Renal cortical epithelial cell (primary cell): ENCODE measurements around the gene SLC25A33. TPM values are rescaled to one million over a fixed set of nuclear protein-coding genes. Genes with fewer than 3 reads are reported as not detected.
A peak's percentile ranks its signal among the peaks of the same experiment; 100 is the strongest.
"Not testable (repeated sequence)": the region's sequence is repeated elsewhere in the genome, so short reads cannot be mapped to it uniquely, and the experiment has no call there.

ENCODE experiments used
- DNase-seq: peaks from one replicate; pipeline ENCODE4 v3.0.0-alpha.2; 2011; ENCODE audit warnings: low read depth
- total RNA-seq: library from RNA; depleted of rRNA; stranded (reverse); fragments of >200 nt; gene quantifications from 2 replicates; pipeline ENCODE4 v1.2.3, GENCODE V29; 2014

The SLC25A33 gene
- total RNA-seq, 1 donor from 2014 or later = 3.0 TPM

DNA sequence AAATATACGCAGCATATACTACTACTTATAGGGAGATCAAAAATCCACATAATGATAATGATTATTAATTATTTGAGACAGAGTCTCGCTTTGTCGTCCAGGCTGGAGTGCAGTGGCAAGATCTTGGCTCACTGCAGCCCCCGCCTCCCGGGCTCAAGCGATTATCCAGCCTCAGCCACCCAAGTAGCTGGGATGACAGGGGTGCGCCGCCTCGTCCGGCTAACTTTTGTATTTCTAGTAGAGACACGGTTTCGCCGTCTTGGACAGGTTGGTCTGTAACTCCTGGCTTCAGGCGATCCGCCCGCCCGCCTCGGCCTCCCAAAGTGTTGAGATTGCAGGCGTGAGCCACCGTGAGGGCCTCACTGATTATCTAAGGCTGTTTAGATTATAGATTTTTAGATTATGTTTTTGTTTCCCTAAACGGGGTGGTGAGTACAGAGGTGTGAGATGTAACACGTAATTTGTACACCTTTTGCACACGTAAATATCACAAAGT is 548 bp upstream of the SLC25A33 start:
- no peak for DNase-seq

DNA sequence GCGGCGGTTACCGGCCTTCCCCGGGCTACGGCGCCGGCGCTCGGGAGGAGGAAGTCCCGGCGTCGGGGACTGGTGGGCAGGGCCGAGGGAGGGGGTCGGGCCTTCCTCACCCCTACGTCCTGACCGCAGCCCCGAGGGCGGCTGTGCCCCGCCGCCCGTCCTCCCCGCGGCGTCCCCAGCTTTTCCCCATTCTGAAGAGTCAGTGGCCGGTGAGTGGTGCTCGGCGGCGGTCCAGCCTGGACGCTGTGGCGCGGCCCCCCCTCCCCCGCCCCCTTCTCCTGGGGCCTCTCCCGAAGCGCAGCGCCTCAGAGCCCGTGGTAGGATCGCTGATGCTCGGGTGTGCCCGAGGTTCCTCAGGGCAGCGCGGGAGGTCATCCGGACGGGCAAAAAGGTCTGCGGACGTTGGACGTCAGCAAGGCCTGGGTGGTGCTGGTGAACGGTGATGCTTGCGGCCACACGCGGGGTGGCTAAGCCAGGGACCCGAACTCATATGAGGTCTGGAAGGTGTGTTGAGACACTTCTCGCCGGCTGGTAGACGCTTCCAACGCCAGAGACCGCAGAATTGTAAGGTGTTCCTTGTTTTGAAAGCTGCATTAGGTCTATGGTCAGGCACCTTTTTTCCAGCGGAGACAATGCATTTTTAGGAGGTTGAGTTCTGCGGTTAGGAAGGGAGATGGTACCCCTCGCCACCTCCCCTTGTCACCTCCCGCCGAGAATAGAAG is 725 bp downstream of the SLC25A33 start:
- DNase-seq = no peak

DNA sequence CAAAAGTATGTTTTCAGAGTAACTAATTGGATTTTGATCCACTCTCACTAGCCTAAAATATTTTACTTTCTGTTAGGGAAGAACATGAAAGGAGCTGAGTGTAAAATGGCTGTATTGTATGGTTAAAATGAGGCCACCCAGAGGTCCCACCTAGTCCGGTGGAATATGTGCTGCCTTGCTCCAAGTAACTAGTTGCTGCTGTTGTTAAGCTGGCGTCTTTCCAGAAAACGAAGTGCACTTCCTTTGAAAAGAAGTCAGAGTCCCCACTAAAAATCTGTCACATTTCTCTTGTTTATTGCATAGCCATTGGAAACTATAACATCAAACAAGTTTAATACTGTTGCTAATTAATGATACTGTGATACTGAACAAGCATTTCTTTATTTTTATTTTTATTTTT is 3.2 kb downstream of the SLC25A33 start:
- peak; percentile 60 for DNase-seq

DNA sequence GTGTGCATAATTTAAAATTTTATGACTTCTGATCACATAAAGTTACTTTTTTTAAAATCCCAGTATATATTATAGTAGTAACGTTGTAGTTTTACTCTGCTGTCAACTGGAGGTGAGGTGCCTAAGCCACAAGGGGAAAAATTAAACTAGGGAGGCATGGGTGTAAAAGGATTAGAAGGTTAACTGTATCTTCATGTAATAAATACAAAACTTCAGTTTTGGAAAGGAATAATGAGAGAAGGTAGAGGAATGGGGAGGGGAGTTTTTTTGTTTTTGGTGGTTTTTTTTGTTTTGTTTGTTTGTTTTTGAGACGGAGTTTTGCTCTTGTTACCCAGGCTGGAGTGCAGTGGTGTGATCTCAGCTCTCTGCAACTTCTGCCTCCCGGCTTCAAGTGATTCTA is 5.7 kb downstream of the SLC25A33 start:
- DNase-seq = no peak

DNA sequence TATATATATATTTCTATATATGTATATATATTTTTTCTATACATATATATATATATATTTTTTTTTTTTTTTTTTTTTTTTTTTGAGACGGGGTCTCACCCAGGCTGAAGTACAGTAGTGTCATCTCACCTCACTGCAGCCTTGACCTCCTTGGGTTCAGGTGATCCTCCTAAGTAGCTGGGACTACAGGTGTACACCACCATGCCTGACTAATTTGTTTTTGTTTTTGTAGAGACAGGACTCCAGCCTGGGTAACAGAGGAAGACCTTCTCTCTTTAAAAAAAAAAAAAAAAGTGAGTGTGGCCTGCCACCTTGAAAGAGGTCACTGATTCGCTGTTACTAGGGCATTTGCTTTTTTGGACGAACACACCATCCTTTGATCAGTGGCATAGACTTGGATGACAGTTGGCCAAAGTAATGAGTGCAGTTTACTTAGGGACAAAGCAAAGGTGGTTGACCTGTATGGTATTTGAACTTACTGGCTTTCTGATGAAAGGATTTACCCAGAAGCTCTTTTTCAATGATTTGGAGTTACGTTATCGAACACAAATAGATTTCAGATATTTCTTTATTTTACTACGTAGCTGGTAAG is 10.8 kb downstream of the SLC25A33 start:
- DNase-seq = no peak

DNA sequence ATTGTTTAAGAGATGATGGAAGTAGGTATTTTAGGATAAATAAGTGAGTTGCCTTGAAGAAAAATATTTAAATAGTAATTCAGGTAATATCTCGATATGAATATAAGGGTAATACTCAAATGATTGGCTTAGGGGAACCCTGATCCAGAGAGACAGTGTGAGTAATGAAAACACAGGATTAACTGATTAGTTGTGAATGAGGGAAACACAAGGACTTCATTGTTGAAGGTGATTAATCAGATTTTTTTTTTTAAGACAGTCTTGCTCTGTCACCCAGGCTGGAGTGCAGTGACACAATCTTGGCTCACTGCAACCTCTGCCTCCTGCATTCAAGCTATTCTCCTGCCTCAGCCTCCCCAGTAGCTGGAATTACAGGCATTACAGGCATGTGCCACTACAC is 12.7 kb downstream of the SLC25A33 start:
- no peak for DNase-seq

DNA sequence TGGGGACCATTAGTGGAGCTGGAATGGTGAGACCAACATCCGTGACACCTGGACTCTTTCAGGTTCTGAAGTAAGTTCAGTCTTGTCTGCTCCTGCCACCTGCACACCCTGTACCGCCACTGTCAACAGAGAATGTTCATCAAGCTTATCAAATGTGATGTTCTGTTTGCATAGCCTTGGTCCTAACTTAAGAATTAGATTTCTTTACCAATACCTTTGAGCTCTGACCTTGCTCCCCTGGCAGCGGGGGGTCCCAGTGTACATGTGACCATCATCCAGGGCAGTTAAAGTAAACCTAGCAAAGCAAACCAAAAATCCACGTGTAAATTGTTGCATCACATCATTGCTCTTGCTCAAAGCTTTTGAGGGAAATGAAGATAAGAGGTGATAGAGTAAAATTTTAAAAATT is 14.5 kb downstream of the SLC25A33 start:
- no peak for DNase-seq

DNA sequence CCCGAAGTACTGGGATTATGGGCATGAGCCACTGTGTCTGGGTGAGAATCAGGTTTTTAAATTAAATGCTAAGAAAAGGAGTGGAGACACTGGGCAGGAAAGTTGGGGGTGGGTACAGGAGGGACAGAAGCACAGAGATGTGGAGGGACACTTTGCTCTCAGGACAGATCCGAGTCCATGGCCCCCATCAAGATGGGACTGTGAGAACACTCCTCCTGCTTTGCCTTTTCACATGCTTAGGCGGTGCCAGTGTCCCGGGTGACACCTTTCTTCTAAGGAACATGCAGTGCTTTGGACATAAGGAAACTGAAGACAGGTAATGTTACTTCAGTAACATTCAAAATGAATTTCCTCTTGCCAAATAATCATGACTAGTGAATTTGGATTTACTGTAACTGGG is 16.7 kb downstream of the SLC25A33 start:
- no peak for DNase-seq

DNA sequence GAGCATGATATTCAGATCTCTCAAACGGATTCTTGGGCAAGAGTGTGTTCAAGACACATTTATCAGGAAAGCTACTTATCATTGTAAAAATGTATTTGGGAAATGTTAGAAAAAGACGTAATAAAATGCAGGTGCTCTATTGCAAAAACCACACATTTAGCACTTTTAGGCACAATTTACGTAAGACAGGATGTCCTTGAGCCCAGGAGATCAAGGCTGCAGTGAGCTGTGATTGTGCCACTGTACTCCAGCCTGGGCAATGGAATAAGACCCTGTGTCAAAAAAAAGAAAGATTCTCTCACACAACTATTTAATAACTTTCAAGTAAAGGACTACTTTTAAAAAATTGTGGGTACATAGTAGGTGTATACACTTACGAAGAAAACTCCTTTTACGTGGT is 18.4 kb downstream of the SLC25A33 start:
- no peak for DNase-seq

DNA sequence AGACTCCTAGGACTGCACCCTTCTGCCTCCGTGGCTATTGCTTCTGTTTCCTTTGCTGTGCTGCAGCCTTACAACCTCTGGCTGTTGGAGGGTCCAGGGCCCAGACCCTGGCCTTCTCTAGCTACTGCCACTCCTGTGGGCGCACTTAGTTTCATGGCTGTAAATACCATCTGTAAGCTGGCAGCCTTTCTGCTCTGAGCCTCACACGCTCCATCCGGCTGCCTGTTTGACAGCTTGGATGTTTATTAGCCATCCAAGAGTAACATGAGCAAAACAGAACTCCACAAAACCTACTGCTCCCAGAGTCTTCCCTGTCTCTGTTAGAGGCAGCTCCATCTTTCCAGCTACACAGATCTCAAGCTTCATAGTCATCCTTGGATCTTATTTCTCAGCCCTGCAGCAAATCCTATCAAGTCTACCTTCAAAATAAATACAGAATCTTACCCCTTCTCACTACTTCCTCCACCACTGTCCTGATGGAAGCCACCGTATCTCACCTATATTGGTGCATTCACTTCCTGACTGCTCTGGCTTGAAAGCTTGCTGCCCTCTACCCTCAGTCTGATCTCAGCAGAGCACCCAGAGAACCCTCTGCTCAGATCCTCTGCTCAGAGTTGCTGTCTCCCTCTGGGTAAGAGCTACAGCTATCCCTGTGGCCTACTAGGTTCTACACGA is 19.1 kb downstream of the SLC25A33 start:
- no peak for DNase-seq

DNA sequence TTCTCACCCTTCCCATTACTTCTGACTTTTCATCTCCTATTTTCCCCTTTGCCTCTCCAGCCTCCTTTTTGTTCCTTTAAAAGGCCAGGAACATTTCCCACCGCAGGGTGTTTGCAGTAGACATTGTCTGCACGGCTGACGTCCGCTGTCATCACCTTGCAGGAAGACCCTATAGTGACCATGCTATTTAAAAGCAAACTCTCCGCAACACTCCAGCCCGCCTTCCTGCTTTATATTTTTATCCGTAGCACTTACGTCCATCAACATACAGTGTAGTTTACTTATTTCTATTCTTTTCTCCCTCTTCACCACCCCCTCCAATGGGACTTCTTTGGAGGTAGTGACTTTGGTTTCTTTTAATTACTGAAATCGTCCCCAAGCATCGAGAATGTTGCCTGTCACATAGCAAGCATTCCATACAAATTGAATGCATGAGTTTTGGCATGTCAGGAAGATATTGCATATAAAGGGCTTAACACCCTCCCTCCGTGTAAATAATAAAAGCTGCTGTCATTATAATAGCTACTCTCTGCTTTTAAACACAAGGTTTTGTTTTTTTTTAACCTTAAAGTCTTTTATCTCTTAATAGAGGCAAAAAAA is 19.8 kb downstream of the SLC25A33 start:
- no peak for DNase-seq

DNA sequence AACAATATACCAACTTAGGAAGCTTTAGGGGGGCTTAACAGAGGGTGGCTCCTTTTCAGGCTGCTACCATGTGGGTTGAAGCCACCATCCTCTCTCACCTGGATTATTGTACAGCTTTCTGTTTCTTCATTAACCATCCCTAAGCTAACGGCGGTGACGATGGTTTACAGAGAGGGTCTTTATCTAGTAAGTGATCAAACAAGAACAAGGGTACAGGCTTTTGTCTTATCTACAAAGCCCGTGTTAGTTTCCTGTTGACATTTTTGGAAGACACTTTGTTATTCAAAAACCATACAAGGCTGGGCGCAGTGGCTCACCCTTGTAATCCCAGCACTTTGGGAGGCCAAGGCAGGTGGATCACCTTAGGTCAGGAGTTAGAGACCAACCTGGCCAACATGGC is 20.4 kb downstream of the SLC25A33 start:
- DNase-seq = no peak

DNA sequence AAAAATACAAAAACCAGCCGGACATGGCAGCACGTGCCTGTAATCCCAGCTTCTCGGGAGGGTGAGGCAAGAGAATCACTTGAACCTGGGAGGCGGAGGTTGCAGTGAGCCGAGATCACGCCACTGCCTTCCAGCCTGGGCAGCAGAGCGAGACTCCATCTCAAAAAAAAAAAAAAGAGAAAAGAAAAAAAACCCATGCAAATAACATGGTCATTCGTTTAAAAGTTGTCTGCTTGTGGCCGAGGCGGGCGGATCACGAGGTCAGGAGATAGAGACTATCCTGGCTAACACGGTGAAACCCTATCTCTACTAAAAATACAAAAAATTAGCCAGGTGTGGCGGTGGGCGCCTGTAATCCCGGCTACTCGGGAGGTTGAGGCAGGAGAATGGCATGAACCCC is 20.8 kb downstream of the SLC25A33 start:
- not testable (repeated sequence) for DNase-seq

DNA sequence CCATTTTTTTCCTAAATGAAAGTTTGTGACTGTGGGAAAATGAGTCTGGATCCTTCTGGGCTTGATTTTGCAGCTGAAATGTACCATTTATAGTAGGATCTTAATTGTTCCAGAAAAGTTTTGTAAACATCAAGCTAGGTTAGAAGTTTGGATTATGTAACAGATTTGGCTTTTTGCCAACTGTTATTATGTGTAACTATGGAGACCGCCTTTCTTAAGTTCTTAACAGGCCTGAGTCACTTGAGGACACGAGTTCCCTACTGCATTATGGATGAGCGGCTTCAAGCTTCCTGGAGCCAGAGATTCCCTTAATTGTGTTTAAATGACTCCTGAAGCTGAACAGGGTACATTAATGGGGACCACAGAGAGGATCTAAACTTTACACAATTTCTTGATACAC is 22.2 kb downstream of the SLC25A33 start:
- DNase-seq = peak; percentile 99

DNA sequence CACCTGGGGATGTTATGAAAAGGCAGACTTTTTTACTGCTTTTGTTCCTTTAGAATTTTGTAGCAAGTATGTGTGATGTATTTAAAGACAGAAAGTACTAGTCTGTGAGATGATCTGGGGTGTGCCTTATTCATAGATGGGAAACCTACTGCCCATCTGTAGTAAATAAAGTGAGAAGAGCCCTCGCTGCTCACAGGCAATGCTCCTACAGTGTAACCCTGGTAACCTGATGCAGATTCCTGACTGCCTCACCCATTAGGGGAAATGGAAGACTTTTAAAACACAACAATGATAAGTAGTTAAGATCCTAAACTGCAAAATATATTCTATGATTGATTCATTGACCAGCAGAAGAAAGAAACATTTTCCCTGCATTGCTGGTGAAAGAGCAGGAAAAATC is 30.0 kb downstream of the SLC25A33 start:
- no peak for DNase-seq

DNA sequence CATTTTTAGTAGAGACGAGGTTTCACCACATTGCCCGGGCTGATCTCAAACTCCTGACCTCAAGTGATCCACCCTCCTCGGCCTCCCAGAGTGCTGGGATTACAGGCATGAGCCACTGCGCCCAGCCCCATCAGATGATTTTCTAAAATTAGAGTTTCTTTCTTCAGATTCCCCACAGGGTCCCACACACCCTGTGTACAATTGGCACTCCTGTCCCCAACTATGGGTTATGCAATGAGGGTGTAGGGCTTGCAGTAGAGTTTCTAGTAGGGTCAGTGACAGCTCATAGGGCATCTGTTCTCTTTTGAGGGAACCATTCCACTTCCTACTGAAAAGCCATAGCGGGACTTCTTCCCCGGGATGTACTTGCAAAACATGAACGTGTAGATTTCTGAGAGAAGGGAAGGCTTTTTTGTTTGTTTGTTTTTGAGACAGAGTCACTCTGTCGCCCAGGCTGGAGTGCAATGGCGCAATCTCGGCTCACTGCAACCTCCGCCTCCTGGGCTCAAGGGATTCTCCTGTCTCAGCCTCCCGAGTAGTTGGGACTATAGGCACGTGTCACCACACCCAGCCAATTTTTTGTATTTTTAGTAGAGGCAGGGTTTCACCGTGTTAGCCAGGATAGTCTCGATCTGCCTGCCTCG is 31.7 kb downstream of the SLC25A33 start:
- not testable (repeated sequence) for DNase-seq

DNA sequence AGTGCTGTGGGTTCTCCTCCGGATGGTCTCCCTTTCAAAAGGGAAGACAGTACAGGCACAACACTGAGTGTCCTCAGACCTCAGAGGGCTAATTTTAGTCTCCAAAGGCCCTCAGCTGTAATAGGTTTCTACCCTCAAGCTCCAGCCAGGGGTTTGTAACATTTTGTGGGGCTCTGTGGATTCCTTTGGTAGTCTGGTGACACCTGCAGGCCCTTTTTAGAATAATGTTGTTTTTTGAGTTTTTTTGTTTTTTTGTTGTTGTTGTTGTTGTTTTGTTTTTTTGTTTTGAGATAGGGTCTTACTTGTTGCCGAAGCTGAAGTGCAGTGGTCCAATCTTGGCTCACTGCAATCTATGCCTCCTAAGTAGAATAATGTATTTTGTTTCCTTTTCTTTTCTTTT is 34.5 kb downstream of the SLC25A33 start:
- DNase-seq = no peak

DNA sequence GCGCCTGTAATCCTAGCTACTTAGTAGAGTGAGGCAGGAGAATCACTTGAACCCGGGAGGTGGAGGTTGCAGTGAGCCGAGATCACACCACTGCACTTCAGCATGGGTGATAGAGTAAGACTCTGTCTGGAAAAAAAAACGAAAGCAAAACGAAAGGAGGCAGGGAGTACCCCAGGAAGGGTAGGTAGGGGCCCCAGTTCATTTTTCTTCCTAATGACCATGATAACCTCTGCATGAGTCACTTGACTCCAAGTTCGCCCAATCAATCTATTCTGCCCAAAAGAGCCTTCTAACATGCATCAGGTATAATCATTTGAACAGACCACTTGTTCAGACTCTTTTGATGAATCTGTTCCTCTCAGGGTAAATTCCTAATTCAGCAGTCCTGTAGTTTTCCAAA is 36.2 kb downstream of the SLC25A33 start:
- no peak for DNase-seq

DNA sequence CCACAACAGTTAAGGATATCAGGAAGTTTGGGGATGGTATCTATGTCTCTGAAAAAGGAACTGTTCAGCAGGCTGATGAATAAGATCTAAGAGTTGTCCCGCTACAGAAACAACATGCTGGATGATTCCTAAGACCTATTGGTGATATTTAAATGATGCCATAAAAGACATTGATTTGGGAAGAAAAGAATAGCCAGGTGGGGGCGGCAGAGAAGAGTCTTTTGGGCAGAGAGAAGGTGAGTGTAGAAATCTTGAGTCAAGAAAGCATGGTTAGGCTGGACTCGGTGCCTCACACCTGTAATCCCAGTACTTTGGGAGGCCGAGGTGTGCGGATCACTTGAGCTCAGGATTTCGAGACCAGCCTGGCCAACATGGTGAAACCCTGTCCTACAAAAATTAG is 37.6 kb downstream of the SLC25A33 start:
- no peak for DNase-seq

DNA sequence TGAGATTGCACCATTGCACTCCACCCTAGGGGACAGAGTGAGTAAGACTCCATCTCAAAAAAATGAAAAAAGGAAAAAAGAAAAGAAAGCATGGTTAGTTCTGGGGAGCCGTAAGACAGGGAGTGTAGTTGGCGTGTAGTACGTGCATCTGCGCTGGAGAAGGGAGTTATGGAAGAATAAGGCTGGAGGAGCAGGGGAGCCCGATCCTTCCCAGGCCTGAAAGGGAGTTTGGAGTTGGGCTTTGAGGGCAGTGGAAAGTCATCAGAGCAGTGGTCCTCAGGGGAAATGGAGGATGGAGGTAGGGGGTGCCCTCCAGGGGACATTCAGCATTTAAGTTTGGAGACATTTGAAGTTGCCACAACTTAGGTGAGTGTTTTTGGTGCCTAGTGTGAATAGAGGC is 38.2 kb downstream of the SLC25A33 start:
- DNase-seq = no peak

DNA sequence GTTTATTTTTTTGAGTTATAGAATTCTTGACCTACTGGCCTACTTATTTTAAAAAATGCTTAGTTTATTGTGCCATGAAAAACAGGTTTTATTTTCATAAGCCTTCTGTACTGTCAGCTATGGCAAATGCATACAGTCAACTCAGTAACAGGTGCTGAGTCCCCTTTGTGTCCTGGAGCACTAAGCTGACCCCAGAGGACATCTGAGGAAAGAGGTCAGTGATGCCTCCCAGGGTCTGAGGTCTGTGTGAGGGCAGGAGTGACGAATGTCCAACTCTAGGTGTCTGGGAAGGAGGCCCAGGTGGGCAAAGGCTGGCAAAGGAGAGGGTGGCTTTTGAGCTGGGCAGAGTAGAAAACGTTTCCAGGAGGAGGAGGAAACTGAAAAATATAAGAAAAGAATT is 41.7 kb downstream of the SLC25A33 start:
- no peak for DNase-seq

DNA sequence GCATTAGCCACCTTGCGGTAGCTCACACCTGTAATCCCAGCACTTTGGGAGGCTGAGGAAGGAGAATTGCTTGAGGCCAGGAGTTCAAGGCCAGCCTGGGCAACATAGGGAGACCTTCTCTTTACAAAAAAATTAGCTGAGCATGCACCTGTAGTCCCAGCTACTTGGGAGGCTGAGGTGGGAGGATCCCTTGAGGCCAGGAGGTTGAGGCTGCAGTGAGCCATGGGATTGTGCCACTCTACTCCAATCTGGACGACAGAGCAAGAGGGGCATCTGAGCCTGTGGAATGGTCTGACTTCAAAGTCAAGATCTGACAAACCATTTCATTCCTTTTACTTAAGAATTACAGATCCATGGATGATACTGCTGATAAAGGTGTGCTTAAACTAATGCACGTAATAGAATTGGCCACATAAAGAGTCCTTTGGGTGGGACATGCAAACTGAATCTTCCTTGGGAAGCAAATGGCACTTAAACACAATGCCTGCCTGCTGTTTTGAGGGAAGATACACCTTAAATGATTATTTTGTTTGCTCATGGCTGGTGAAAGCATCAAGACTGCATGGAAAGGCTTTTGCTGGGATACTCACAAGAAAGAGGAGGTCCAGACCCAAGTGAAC is 47.0 kb downstream of the SLC25A33 start:
- DNase-seq = no peak
